Hypothalamus (tissue), 51 donors: Measurements from ENCODE around the gene ABHD18.
"Not testable (repeated sequence)": the region's sequence is repeated elsewhere in the genome, so short reads cannot be mapped to it uniquely, and the experiment has no call there.

Experiments
- DNase-seq, 51 donors: peaks; one replicate each; lab custom pipeline; 2025; lab: John Stamatoyannopoulos, UW

ABHD18 gene

GRCh38 chr4:127985989-127986388 lies 20.8 kb downstream of the ABHD18 start:
- DNase-seq: no peak

- DNase-seq: no peak
Observed at GRCh38 chr4:127988638-127989037, 23.4 kb downstream of the ABHD18 start.

GRCh38 chr4:127993151-127993550 lies 27.9 kb downstream of the ABHD18 start:
- DNase-seq: no peak

GRCh38 chr4:127995776-127996175 lies 30.6 kb downstream of the ABHD18 start:
- no peak for DNase-seq

- not testable (repeated sequence) for DNase-seq
Observed at GRCh38 chr4:127996521-127996920, 31.3 kb downstream of the ABHD18 start.

- DNase-seq: peak in 2 of 51 donors; percentile 1 to 10
Observed at GRCh38 chr4:127997534-127998388, 32.6 kb downstream of the ABHD18 start.

- no peak for DNase-seq
Observed at GRCh38 chr4:128006592-128006991, 41.4 kb downstream of the ABHD18 start.

GRCh38 chr4:128009428-128009827 lies 44.2 kb downstream of the ABHD18 start:
- DNase-seq: no peak

- no peak for DNase-seq
Observed at GRCh38 chr4:128025319-128025718, 60.1 kb downstream of the ABHD18 start.

GRCh38 chr4:128029907-128030306 lies 64.7 kb downstream of the ABHD18 start:
- no peak for DNase-seq

- no peak for DNase-seq
Observed at GRCh38 chr4:128031756-128032384, 66.7 kb downstream of the ABHD18 start.

GRCh38 chr4:128039568-128039967 lies 74.4 kb downstream of the ABHD18 start:
- no peak for DNase-seq

GRCh38 chr4:128047019-128047418 lies 81.8 kb downstream of the ABHD18 start:
- DNase-seq: not testable (repeated sequence)

GRCh38 chr4:128047514-128047913 lies 82.3 kb downstream of the ABHD18 start:
- DNase-seq: not testable (repeated sequence)

GRCh38 chr4:128051229-128051628 lies 86.0 kb downstream of the ABHD18 start:
- DNase-seq: not testable (repeated sequence)

- DNase-seq: not testable (repeated sequence)
Observed at GRCh38 chr4:128054907-128055306, 89.7 kb downstream of the ABHD18 start.

GRCh38 chr4:128055441-128056206 lies 90.4 kb downstream of the ABHD18 start:
- not testable (repeated sequence) for DNase-seq

GRCh38 chr4:128056396-128056795 lies 91.2 kb downstream of the ABHD18 start:
- DNase-seq: no peak

GRCh38 chr4:128060121-128060698 lies 95.0 kb downstream of the ABHD18 start:
- DNase-seq: peak in 1 of 51 donors; percentile 1

GRCh38 chr4:128060699-128061565 lies 95.7 kb downstream of the ABHD18 start, which contains the start of gene LARP1B:
Gene LARP1B (plus strand): TSS chr4:128061312. CDS start chr4:128074952, 13,640 bp downstream.
- peak; percentile 67 to 95 (median 88) for DNase-seq
